Ovary (tissue), 9 donors: Measurements from ENCODE around the gene ADD1. TPM values are rescaled to one million over a fixed set of nuclear protein-coding genes. Genes with fewer than 3 reads are reported as not detected.
A peak's percentile ranks its signal among the peaks of the same experiment; 100 is the strongest.

Experiments used
- DNase-seq, 5 donors: peaks; one replicate each; pipeline ENCODE4 v3.0.0-alpha.2; 2019 to 2020
- H3K27ac ChIP-seq, 2 donors: fragments of 200-600 bp; one replicate each; pipeline versions ENCODE4 v1.5.1 to v1.8.0; 2019 to 2022
- H3K27me3 ChIP-seq: fragments of 200-600 bp; one replicate; pipeline ENCODE4 v1.8.0; 2022
- H3K36me3 ChIP-seq: fragments of 200-600 bp; sonication (generic); one replicate; pipeline ENCODE4 v1.5.1; 2019
- H3K4me1 ChIP-seq: one replicate; pipeline ENCODE4 v1.8.1; 2013; ENCODE audit warnings: mild to moderate bottlenecking, moderate library complexity; ENCODE audit not compliant: insufficient read depth
- H3K4me3 ChIP-seq: fragments of 200-600 bp; sonication (generic); one replicate; pipeline ENCODE4 v1.5.1; 2017
- H3K9me3 ChIP-seq, 2 donors: fragments of 200-600 bp in 1 of 2; sonication (generic) in 1 of 2; one replicate each; pipeline versions ENCODE4 v1.5.1 to v1.8.1; 2013 to 2019; ENCODE audit warnings: mild to moderate bottlenecking in 1 of 2, moderate library complexity in 1 of 2
- CTCF ChIP-seq, 3 donors: fragments of 450-650 bp in 2 of 3; fragments of 200-600 bp in 1 of 3; IDR thresholded peaks; one replicate each; pipeline versions ENCODE4 v1.5.1 to v1.8.0; 2016 to 2022; ENCODE audit warnings: antibody characterized with exemption in 3 of 3, mild to moderate bottlenecking in 1 of 3
- EP300 ChIP-seq: sonication (generic); formaldehyde crosslinking; IDR thresholded peaks from one replicate; pipeline ENCODE4 v1.6.1; 2017; ENCODE audit warnings: antibody characterized with exemption
- POLR2A ChIP-seq: fragments of 450-650 bp; IDR thresholded peaks from one replicate; pipeline ENCODE4 v1.6.1; 2017; ENCODE audit warnings: antibody characterized with exemption, mild to moderate bottlenecking, moderate library complexity
- WGBS, 3 donors: extraction: QIAGEN DNeasy Blood & Tissue Kit in 1 of 3; methylation state at CpG; one replicate each; pipeline versions ENCODE4 v1.1.5 to v1.1.7; 2013 to 2017; 5-methylcytosine and 5-hydroxymethylcytosine counted together
- intact Hi-C, 4 donors: fragments of 100-400 bp; cut with DNase I; formaldehyde crosslinking; loops; one replicate each; pipeline versions ENCODE4 v1.11.0 to v1.15.1; 2022 to 2023
- polyA plus RNA-seq, 2 donors: library from polyadenylated mRNA; stranded (reverse); fragments of 200-250 nt in 1 of 2; fragments of 350-450 nt in 1 of 2; fragmentation: Illumina TruSeq in 1 of 2; extraction: RNeasy Lipid Tissue Mini Kit (QIAGEN cat#74804) in 1 of 2; gene quantifications; one replicate each; pipeline ENCODE4 v1.2.3, GENCODE V29; 2013 to 2014
- total RNA-seq, 7 donors: library from RNA; depleted of rRNA in 2 of 7; stranded (reverse); fragments of >200 nt in 2 of 7; fragmentation: NEBNext Ultra II Directional in 3 of 7; extraction: Animal tissue kit (Norgen Biotek cat#: 25700) in 3 of 7; gene quantifications; one replicate each; pipeline versions ENCODE4 v1.1.0 to v1.2.4, GENCODE V29; 2016 to 2023
- donor health status: DM: no; HTN: no; CAD: no; lungs with moderate emphysema.
- donor health status: DM: no; HTN: no; CAD: no.
- donor health status: Bipolar disorder and iron deficiency.
- donor health status: DM: yes; HTN: yes; CAD: no.
- donor health status: DM: no; HTN: no; CAD: no.
- donor health status: DM: yes; HTN: yes; CAD: no.

ADD1 gene
- total and polyA plus RNA-seq, 9 donors = 166 to 447 (median 365) TPM

DNA sequence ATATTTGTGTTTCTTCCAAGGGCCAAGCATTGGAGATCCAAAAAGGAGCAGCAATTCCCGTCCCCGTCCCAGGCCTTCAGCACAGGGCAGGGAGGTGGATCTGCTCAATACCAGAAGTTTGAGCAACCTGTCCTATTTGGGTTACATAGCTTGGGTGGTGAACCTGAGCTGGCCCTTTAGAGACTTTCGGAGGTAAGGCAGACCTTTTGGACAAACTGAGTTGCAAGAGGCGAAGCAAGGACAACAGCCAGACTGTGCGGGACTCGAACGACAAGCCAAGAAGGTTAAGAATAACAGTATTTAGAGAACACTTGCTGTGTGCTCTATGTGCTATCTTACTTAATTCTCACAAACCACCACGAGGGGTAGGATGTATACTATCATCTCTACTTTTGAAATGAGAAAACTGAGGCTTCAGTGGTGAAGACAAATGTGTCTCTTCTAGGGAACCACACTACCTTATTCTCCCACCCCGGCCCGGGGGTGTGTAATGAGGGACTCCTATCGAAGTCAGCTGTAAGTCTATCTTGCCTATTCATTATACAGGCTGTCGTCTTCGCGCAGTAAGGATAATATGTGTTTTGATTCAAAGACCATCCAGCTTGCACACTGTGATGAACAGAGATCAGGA lies 118.3 kb downstream of the ADD1 start:
- peak overlapping the region; percentile 100 for H3K4me3 ChIP-seq
- H3K27ac ChIP-seq = no peak overlapping the region
- H3K4me1 ChIP-seq = peaks cover 19% of the 10 kb centered on the region
- no peaks in the 10 kb centered on the region for H3K27me3 ChIP-seq
- no peak for TF ChIP-seq CTCF (IDR thresholded peaks at IDR 0.05)
- no peak for TF ChIP-seq POLR2A
- TF ChIP-seq EP300 = no peak
- H3K36me3 ChIP-seq = no peaks in the 10 kb centered on the region
- DNase-seq = no peak
- 30 to 43% (median 32%) methylated on average over 14 of the region's 14 CpGs for WGBS, 3 donors
- H3K9me3 ChIP-seq = no peaks in the 10 kb centered on the region
- intact Hi-C loops = loop anchor here in 1 of 4 donors (5.0 kb wide), 1 partner anchor 1715 kb away; no protein-coding TSS in a partner anchor

DNA sequence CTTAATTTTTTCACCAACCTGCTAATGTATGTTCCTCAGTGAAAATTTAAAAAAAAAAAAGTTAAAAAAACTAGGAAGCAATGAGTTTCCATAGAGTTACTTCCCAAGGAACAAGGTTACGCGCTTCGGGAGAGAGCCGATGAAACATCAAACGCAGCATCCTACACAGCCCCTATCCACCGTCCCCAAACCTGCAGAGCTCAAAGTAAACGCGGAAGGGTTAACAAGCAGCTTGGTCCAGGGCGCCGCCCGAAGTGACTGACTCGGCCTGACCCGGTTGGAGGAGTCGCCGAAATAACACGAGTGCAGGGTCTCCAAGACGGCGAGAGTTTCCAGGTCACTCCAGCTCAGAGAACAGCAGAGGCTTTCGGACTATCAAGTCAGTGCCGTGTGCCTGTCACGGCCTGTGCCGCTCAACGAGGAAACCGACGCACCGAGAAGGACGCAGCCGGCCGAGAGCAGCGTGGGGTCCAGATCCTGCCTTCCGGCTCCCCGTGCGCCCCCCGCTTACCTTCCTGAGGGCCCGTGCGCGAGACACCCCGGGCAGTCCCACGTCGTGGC lies 119.0 kb downstream of the ADD1 start:
- intact Hi-C loops = loop anchor here in 1 of 4 donors (5.0 kb wide), 1 partner anchor 1715 kb away; no protein-coding TSS in a partner anchor
- H3K9me3 ChIP-seq = no peaks in the 10 kb centered on the region
- peak overlapping the region; percentile 100 for H3K4me3 ChIP-seq
- peak overlapping the region; percentile 4 to 68 for H3K27ac ChIP-seq
- WGBS, 3 donors = 0 to 1% (median 0%) methylated on average over 36 to 40 of the region's 40 CpGs
- peaks cover 16% of the 10 kb centered on the region for H3K4me1 ChIP-seq
- H3K36me3 ChIP-seq = no peaks in the 10 kb centered on the region
- TF ChIP-seq EP300 = no peak
- no peak for TF ChIP-seq CTCF (IDR thresholded peaks at IDR 0.05)
- no peak for TF ChIP-seq POLR2A
- H3K27me3 ChIP-seq = no peaks in the 10 kb centered on the region
- DNase-seq = no peak

DNA sequence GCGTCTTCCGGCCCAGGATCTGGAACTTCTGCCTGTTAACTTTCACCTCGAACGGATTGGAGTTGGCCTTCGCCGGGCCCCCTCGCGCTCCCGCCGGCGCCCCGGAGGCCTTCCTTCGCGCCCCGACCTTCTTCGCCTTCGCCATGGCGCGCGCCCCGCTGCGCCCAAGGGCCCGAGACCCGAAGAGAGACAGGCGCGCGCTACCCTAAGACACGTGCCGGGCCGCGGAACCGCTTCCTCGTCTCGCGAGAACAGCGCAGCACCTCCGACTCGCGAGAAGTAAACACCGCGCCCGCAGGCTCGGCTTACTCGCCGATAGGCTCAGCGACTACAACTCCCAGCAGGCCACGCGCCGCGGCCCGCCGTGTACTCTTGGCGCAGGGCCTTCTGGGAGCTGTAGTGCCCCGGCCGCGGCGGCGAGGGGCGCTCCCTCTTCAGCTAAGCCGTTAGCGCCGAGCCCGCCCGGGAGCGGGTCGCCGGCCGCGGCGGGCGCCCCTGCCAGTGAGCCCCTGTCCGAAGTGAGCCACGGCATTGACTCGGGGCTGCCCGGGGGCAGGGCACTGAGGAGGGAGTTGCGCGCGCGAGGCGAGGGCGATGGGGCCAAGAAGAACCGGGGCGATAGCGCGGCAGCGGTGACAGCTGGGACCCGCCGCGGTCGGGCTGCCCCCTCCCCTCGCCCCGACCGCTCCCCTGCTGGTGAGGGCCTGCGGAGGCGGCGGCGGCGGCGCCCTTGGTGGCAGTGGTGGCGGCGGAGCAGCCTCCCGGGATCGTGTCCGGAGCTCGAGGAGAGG lies 119.7 kb downstream of the ADD1 start, which contains the start of the genes GRK4 and NOP14:
GRK4 (plus strand) TSS at position 397 of the 791 bp plus-strand sequence. CDS start 500 bp downstream, outside the sequence.
NOP14 (minus strand) TSS at position 232 of the 791 bp plus-strand sequence; CDS start at position 145, 87 bp downstream.
- Histone ChIP-seq H3K4me3 (peak within 1 kb of the TSS; percentile 100), H3K27ac (peak within 1 kb of the TSS; percentile 4 to 68), H3K4me1 (peaks cover 13% of the 10 kb centered on the region), H3K27me3 (no peaks in the 10 kb centered on the region), H3K9me3 (no peaks in the 10 kb centered on the region), H3K36me3 (no peaks in the 10 kb centered on the region)
- 0 to 1% (median 1%) methylated on average over 36 to 105 of the region's 105 CpGs for WGBS, 3 donors
- intact Hi-C loops = loop anchor here in 1 of 4 donors (5.0 kb wide), 1 partner anchor 1714 kb away; no protein-coding TSS in a partner anchor
- DNase-seq = peak; percentile 97 to 98 (median 98)
- TF ChIP-seq CTCF (IDR thresholded peaks at IDR 0.05) (peak in 2 of 3 donors; percentile 46 to 48), POLR2A (peak; percentile 43), EP300 (no peak)

DNA sequence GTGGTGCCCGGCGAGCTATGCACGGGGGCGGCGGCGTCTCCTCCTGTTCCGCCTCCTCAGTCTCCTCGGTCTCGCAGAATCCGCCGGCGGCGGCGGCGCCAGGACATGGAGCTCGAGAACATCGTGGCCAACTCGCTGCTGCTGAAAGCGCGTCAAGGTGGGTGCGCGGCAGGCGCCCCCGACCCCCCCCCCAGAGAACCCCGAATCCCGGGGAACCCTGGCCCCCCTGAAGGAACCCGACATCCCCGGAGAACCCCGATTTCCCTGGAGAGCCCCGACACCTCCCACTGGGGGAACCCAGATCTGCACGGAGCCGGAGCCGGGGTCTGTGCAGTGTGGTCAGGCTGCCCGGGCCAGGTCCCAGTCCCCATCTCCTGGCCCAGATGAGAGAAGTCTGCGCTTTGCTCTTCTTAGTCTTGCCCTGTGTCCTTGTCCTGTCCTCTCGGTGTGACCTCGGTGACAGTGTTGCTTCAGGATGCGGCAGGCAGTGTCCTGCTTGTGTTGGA lies 120.4 kb downstream of the ADD1 start:
- H3K36me3 ChIP-seq = no peaks in the 10 kb centered on the region
- H3K9me3 ChIP-seq = no peaks in the 10 kb centered on the region
- WGBS, 3 donors = 0 to 8% (median 0%) methylated on average over 5 to 38 of the region's 38 CpGs
- H3K4me1 ChIP-seq = peaks cover 9% of the 10 kb centered on the region
- peak overlapping the region; percentile 100 for H3K4me3 ChIP-seq
- peak in 1 of 5 donors; percentile 51 for DNase-seq
- H3K27ac ChIP-seq = peak overlapping the region in 1 of 2 donors; percentile 2
- intact Hi-C loops = loop anchor here in 1 of 4 donors (5.0 kb wide), 1 partner anchor 1713 kb away; no protein-coding TSS in a partner anchor
- TF ChIP-seq CTCF (IDR thresholded peaks at IDR 0.05) (no peak), EP300 (no peak), POLR2A (no peak)
- no peaks in the 10 kb centered on the region for H3K27me3 ChIP-seq
